NT2/D1 (cell line): ENCODE measurements around the gene DPEP2NB.
A peak's percentile ranks its signal among the peaks of the same experiment; 100 is the strongest.

ENCODE experiments used
- DNase-seq: peaks from one replicate; pipeline ENCODE4 v3.0.0-alpha.2; 2011; ENCODE audit warnings: low read depth, low spot score
- H3K27me3 ChIP-seq: 2 replicates; pipeline ENCODE4 v1.6.0; 2011; ENCODE audit warnings: mild to moderate bottlenecking; ENCODE audit not compliant: insufficient read length, insufficient read depth
- H3K36me3 ChIP-seq: 2 replicates; pipeline ENCODE4 v1.6.1; 2011; ENCODE audit warnings: mild to moderate bottlenecking, low read length, mixed read lengths; ENCODE audit not compliant: insufficient read depth, insufficient read length
- H3K4me1 ChIP-seq: 2 replicates; pipeline ENCODE4 v1.5.1; 2011; ENCODE audit not compliant: insufficient read depth, insufficient read length
- H3K4me3 ChIP-seq: 2 replicates; pipeline ENCODE4 v1.5.1; 2011; ENCODE audit warnings: low read depth; ENCODE audit not compliant: insufficient read length
- H3K9ac ChIP-seq: 2 replicates; pipeline ENCODE4 v1.6.0; 2011; ENCODE audit warnings: low read depth; ENCODE audit not compliant: insufficient read length
- H3K9me3 ChIP-seq: 2 replicates; pipeline ENCODE4 v1.5.1; 2011; ENCODE audit warnings: mild to moderate bottlenecking, low read length; ENCODE audit not compliant: insufficient read depth
- SUZ12 ChIP-seq: IDR thresholded peaks from 2 replicates; pipeline ENCODE4 v1.6.1; 2011; ENCODE audit not compliant: insufficient read length, insufficient read depth; ENCODE audit errors: extremely low read depth
- YY1 ChIP-seq: IDR thresholded peaks from 2 replicates; pipeline ENCODE4 v1.6.1; 2011; ENCODE audit not compliant: insufficient read length, insufficient read depth
- ZNF274 ChIP-seq: IDR thresholded peaks from 2 replicates; pipeline ENCODE4 v1.6.1; 2011; ENCODE audit warnings: mild to moderate bottlenecking, low read depth, low read length

The DPEP2NB gene, protein sequence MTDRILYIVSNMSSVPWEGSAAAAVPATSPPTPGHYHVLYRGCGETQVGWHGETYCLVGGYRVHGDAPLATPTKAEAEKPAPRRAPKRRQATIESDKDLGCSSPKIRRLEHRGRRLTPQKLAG

DNA sequence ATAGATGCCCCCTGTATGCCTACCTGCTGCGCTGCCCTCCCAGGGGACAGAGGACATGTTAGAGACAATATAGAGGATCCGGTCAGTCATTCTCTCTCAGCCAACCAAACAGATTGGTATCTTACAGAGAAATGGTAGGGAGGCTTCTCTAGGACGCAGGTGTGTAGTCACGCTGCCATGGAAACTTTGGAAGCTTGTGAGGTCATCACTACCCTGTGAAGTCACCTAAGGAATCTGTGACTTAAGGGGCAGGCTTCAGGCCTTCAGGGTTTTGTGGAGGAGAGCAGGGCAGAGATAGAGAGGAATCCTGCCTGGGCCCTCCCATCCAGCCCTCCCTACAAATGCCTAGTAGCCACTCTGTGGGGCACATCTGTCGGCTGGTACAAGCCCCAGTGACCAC is at the start of gene DPEP2NB:
Gene DPEP2NB (minus strand): TSS at position 231 of the 400 bp plus-strand sequence. CDS start 141 bp downstream, at position 90.
- no peak for TF ChIP-seq SUZ12
- no peaks in the 10 kb centered on the region for H3K9me3 ChIP-seq
- DNase-seq = no peak
- no peak within 1 kb of the TSS for H3K9ac ChIP-seq
- H3K36me3 ChIP-seq = no peaks in the 10 kb centered on the region
- H3K4me1 ChIP-seq = no peaks in the 10 kb centered on the region
- H3K4me3 ChIP-seq = no peak within 1 kb of the TSS
- H3K27me3 ChIP-seq = no peaks in the 10 kb centered on the region

GRCh38 chr16:68064791-68065365 is 49.2 kb upstream of the DPEP2NB start:
- Histone ChIP-seq H3K36me3 (peaks cover 56% of the 10 kb centered on the region), H3K4me3 (no peak overlapping the region), H3K27me3 (no peaks in the 10 kb centered on the region), H3K9me3 (no peaks in the 10 kb centered on the region), H3K9ac (peak overlapping the region; percentile 53), H3K4me1 (peaks cover 3% of the 10 kb centered on the region)
- no peak for DNase-seq
- no peak for TF ChIP-seq ZNF274
- TF ChIP-seq SUZ12 = no peak
- no peak for TF ChIP-seq YY1

DNA sequence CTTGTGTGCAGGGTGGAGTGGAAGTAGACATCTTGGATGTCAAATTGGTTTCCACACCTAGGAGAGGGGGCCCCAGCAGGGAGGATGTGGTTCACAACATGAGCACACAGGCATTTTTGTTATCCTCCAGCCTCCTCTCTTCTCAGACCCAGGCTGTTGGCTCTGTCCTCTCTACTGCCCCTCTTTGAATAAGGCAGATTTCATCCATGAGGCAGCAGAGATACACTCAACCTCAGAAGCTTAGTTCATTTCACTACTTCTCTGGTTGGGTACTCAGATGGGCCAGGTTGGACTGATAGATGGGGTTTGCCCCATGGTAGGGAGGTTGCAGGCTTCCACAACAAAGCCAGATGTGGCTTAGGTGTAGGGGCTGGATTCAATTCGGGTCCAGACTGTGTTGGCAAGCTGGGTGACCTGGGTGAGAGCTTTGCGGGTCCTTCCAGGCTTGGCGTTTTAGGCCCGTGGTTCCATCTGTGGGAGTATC is 47.2 kb upstream of the DPEP2NB start:
- Histone ChIP-seq H3K36me3 (peaks cover 57% of the 10 kb centered on the region), H3K4me1 (peaks cover 3% of the 10 kb centered on the region), H3K4me3 (no peak overlapping the region), H3K9me3 (no peaks in the 10 kb centered on the region), H3K9ac (no peak overlapping the region), H3K27me3 (no peaks in the 10 kb centered on the region)
- DNase-seq = no peak
- no peak for TF ChIP-seq SUZ12
- TF ChIP-seq ZNF274 = no peak
- no peak for TF ChIP-seq YY1

DNA sequence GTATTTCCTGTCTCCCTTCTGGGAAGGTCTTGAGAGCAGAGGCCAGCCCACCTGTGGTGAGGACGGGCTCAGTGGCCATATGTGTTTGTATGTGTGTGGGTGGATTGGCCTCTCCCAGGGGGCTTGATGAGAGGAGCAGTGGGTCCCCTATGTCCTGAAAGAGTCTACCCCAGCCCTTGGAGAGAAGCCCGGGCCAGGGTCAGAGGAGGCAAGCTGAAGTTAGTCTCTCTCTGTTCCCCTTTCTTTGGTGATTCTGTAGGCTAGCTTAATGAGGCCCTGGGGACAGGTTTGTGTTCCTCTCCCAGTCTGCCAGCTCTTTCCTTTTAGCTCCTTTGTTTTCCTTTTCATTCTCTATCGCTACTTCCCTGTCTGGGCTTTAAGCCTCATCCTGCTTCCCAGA is 45.7 kb upstream of the DPEP2NB start:
- no peak overlapping the region for H3K4me3 ChIP-seq
- H3K9ac ChIP-seq = no peak overlapping the region
- TF ChIP-seq SUZ12 (no peak), YY1 (no peak), ZNF274 (no peak)
- DNase-seq = no peak
- no peaks in the 10 kb centered on the region for H3K9me3 ChIP-seq
- H3K36me3 ChIP-seq = peaks cover 54% of the 10 kb centered on the region
- no peaks in the 10 kb centered on the region for H3K27me3 ChIP-seq
- peaks cover 3% of the 10 kb centered on the region for H3K4me1 ChIP-seq

DNA sequence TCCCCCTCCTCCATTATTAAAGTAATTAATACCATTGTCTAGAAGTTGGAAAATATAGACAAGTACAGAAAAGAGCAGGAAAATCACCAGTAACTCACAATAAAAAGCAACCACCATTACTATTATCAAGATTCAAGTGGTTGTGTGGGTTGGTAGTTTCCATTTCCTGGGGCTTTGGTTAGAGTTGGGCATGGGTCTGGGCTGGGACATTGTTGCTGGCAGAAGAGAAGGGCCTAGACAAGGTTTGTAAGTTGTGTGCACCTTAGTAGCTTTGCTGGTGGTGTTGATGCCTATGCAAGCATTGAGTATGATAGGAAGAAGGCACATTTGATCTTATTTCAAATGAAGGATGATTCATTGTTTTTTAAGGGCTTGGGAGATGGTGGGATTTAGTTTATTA is 44.1 kb upstream of the DPEP2NB start:
- no peak for DNase-seq
- TF ChIP-seq SUZ12 (no peak), ZNF274 (no peak), YY1 (no peak)
- Histone ChIP-seq H3K36me3 (peaks cover 62% of the 10 kb centered on the region), H3K27me3 (no peaks in the 10 kb centered on the region), H3K9ac (no peak overlapping the region), H3K4me1 (peaks cover under 1% of the 10 kb centered on the region), H3K9me3 (no peaks in the 10 kb centered on the region), H3K4me3 (no peak overlapping the region)

DNA sequence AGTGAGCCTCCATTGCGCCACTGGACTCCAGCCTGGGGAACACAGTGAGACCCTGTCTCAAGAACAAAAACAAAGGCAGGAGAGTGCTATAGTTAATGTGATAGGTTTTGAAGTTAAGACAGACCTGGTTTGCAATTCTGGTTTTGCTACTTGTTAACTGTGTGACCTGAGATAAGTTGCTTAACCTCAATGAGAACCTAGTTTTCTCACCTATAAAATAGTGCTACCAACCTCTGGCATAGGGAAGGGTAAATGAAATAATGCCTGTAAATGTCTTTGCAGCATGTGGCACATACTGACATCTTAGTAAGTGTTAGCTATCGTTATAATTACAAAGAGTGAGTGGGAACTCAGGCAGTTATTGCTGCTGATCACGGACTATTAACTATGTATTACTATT is 39.7 kb upstream of the DPEP2NB start:
- DNase-seq = no peak
- TF ChIP-seq SUZ12 (no peak), YY1 (no peak), ZNF274 (no peak)
- Histone ChIP-seq H3K4me3 (no peak overlapping the region), H3K36me3 (peaks cover 56% of the 10 kb centered on the region), H3K27me3 (no peaks in the 10 kb centered on the region), H3K4me1 (no peaks in the 10 kb centered on the region), H3K9ac (no peak overlapping the region), H3K9me3 (no peaks in the 10 kb centered on the region)

GRCh38 chr16:68049449-68049848 is 33.7 kb upstream of the DPEP2NB start:
- Histone ChIP-seq H3K9ac (no peak overlapping the region), H3K27me3 (no peaks in the 10 kb centered on the region), H3K36me3 (peaks cover 47% of the 10 kb centered on the region), H3K4me1 (no peaks in the 10 kb centered on the region), H3K4me3 (no peak overlapping the region), H3K9me3 (no peaks in the 10 kb centered on the region)
- TF ChIP-seq YY1 (no peak), SUZ12 (no peak), ZNF274 (no peak)
- no peak for DNase-seq
